Measurements from ENCODE around the gene SEMG2. TPM values are rescaled to one million over a fixed set of nuclear protein-coding genes. Genes with fewer than 3 reads are reported as not detected.

The SEMG2 gene, protein sequence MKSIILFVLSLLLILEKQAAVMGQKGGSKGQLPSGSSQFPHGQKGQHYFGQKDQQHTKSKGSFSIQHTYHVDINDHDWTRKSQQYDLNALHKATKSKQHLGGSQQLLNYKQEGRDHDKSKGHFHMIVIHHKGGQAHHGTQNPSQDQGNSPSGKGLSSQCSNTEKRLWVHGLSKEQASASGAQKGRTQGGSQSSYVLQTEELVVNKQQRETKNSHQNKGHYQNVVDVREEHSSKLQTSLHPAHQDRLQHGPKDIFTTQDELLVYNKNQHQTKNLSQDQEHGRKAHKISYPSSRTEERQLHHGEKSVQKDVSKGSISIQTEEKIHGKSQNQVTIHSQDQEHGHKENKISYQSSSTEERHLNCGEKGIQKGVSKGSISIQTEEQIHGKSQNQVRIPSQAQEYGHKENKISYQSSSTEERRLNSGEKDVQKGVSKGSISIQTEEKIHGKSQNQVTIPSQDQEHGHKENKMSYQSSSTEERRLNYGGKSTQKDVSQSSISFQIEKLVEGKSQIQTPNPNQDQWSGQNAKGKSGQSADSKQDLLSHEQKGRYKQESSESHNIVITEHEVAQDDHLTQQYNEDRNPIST
- total RNA-seq, result not detected in 2 replicates

DNA sequence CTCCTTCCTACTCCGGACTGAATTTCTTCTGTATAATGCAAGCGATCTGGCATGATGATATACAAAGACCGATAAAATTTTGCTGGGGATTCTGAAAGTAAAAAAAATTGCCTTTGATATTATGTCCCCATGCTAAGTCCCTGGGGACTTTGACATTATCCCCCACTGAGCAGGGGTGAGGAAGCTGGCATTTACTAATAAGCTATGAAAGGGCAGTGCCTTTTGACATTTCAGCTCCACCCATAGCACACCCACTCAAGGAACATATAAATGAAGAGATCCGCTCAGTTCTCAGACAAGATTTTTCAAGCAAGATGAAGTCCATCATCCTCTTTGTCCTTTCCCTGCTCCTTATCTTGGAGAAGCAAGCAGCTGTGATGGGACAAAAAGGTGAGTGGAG lies at the start of gene SEMG2:
SEMG2 (plus strand) TSS at position 298 of the 400 bp plus-strand sequence; CDS start at position 315, 17 bp downstream.

DNA sequence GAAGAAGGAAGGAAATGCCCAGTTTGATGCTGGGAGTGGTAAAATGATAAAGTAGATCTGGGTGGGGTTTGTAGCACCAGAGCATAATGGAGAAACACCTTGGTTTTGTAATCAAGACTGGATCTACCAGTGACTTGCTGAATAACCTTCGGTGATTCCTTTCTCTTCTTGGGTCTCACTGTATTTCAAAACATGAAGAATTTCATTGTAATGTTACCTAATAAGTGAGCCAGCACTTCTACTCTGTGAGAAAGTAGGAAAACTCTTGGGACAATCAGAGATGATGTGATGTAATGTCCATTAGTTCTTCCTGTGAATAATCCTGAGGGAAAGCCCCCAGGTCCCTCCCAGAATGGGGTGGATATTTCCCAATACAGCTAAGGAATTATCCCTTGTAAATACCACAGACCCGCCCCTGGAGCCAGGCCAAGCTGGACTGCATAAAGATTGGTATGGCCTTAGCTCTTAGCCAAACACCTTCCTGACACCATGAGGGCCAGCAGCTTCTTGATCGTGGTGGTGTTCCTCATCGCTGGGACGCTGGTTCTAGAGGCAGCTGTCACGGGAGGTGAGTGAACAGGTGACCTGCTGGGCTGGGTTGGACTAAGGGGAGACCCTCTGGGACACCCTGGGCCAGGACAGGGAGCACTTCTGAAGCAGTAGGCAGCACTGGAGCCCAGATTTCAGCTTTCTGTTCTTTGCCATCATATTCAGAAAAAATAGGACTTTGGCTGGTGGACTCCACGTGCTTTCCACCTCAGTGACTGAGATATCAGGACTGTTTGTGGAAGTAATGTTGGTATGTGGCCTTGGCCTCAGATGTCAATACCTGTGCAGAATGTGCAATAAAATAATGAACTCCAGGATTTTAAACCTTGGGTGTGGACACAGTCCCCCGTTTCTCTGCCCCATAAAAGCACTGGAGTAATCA lies 46.5 kb upstream of the SEMG2 start, which contains the start of gene PI3:
PI3 (plus strand) TSS at position 469 of the 931 bp plus-strand sequence; CDS start at position 490, 21 bp downstream.

DNA sequence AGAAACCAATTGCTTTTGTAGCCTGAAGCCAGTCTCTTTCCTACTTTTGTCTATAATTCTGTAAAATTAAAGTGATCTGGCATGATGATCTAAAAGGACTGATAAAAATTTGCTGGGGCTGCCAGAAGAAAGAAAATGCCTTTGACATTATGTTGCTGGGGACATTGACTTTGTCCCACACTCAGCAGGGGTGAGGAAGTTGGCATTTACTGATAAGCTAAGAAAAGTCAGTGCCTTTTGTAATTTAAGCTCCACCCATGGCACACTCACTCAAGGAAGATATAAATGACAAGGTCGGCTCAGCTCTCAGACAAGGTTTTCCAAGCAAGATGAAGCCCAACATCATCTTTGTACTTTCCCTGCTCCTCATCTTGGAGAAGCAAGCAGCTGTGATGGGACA lies 14.4 kb upstream of the SEMG2 start, which contains the start of gene SEMG1:
SEMG1 (plus strand) TSS at position 309 of the 400 bp plus-strand sequence; CDS start at position 330, 21 bp downstream.

DNA sequence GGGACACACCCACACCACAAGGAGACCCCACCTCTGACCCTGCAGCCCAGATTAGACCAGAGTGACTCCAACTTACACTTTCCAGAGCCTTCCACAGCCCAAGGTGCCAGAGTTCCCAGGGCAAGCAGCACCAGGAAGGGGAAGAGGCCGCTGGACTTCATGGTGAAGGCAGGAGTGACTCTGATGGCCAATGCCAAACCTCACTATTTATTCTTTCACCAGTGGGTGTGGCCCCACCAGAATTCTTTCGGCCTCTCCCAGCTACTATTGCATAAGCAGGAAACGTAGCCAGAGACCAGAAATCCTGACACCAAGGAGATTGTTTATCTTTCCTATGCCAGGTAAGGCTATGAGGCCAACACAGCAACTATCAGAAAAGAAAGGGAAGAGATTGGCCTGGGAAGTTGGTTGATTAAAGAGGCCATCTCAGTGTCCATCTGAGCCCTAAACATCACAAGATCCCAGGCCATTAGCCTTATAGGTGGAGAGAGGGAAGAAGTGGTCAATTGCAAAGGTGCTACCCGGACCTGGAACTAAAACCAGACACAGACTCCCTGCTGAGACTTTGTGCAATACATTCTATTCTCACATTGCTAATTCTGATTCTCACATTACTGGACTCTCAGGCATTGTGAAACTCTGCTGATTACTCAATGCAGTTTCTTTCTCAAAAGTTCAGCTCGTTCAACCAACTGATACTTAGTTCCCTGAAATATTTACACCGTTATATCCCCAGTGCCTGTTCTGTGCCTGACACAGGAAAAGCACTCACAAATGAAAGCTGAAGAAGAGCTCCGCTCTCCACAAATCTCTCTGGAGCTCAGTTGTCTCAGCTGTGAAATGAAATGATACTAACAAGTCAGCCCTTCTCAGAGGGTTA lies 33.5 kb downstream of the SEMG2 start, which contains the start of gene SLPI:
SLPI (minus strand) TSS at position 182 of the 880 bp plus-strand sequence; CDS start at position 161, 21 bp downstream.

Other genes starting within 250 kb of the SEMG2 start
- 0.09 and 0.11 TPM in 2 replicates for gene KCNS1, start 120.2 kb upstream of the SEMG2 start, total RNA-seq
- not detected in 2 replicates for gene WFDC5, start 106.2 kb upstream of the SEMG2 start, total RNA-seq
- not detected in 2 replicates for gene WFDC12, start 96.9 kb upstream of the SEMG2 start, total RNA-seq
- gene PI3, start 46.5 kb upstream of the SEMG2 start, total RNA-seq, result not detected in 2 replicates
- not detected in 2 replicates for gene SEMG1, start 14.3 kb upstream of the SEMG2 start, total RNA-seq
- gene SLPI, start 33.2 kb downstream of the SEMG2 start, total RNA-seq, result 0.69 TPM in 1 of 2 replicates, not detected in the other
- gene RBPJL, start 85.5 kb downstream of the SEMG2 start, total RNA-seq, result not detected in 2 replicates
- gene MATN4, start 86.9 kb downstream of the SEMG2 start, total RNA-seq, result under 0.01 TPM in 1 of 2 replicates, not detected in the other
- gene SDC4, start 127.1 kb downstream of the SEMG2 start, total RNA-seq, result 26.6 and 54.9 TPM in 2 replicates
- 23.8 and 29.6 TPM in 2 replicates for gene SYS1, start 141.8 kb downstream of the SEMG2 start, total RNA-seq
- not detected in 2 replicates for gene TP53TG5, start 157.0 kb downstream of the SEMG2 start, total RNA-seq
- 6.8 and 10.9 TPM in 2 replicates for gene DBNDD2, start 186.9 kb downstream of the SEMG2 start, total RNA-seq
- 16.9 and 20.2 TPM in 2 replicates for gene PIGT, start 194.8 kb downstream of the SEMG2 start, total RNA-seq
- gene WFDC2, start 248.4 kb downstream of the SEMG2 start, total RNA-seq, result not detected in 2 replicates

Measured in dermis lymphatic vessel endothelial cell (primary cell).